ENCODE results near the gene ATP4B. TPM values are rescaled to one million over a fixed set of nuclear protein-coding genes. Genes with fewer than 3 reads are reported as not detected.

Gene ATP4B
- total RNA-seq, 1 donor = not detected

DNA sequence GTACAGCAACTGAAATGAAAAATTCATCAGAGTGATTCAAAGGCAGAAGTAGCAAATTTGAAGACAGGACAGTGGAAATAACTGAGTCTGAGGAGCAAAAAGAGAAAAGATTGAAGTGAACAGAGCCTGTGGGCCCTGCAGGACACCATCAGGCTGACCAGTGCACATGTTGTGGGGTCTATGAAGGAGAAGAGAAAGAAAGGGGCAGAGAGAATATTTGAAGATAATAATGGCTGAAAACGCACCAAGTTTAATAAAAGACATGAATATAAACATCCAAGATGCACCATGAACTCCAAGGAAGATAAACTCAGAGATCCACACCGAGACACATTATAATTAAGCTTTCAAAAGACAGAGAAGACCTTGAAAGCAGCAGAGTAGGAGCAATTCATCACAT lies 15.4 kb downstream of the ATP4B start:
- TF ChIP-seq, protein P1, sequence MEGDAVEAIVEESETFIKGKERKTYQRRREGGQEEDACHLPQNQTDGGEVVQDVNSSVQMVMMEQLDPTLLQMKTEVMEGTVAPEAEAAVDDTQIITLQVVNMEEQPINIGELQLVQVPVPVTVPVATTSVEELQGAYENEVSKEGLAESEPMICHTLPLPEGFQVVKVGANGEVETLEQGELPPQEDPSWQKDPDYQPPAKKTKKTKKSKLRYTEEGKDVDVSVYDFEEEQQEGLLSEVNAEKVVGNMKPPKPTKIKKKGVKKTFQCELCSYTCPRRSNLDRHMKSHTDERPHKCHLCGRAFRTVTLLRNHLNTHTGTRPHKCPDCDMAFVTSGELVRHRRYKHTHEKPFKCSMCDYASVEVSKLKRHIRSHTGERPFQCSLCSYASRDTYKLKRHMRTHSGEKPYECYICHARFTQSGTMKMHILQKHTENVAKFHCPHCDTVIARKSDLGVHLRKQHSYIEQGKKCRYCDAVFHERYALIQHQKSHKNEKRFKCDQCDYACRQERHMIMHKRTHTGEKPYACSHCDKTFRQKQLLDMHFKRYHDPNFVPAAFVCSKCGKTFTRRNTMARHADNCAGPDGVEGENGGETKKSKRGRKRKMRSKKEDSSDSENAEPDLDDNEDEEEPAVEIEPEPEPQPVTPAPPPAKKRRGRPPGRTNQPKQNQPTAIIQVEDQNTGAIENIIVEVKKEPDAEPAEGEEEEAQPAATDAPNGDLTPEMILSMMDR (IDR thresholded peaks at IDR 0.05; ENCODE audit: insufficient read depth, low read length) = no peak

DNA sequence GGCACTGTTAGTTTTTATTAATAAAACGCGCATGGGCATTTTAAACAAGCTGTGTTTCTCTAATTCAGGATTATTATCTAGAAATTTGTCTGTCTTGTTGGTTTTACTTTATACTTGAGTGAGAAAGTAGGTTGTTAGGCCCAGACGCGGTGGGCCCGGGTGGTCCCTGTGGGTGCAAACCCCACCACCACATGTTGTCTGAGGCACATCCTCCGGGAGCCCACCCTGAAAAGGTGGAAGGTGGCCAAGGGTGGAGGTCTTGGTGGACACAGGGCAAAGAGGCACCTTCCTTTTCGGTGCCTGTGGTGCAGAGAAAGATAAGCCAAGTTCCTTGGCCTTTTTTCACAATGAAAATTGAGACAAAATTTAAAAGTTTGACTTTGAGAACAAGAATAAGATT lies 16.6 kb downstream of the ATP4B start:
- DNase-seq (ENCODE audit: low read depth) = no peak
- TF ChIP-seq, protein P1 (IDR thresholded peaks at IDR 0.05; ENCODE audit: insufficient read depth, low read length) = no peak
- H3K4me3 ChIP-seq (ENCODE audit: low read depth, low read length) = no peak overlapping the region

More for the DNA sequence above, 15.4 kb downstream of the ATP4B start:
- no peak for DNase-seq (ENCODE audit: low read depth)
- no peak overlapping the region for H3K4me3 ChIP-seq (ENCODE audit: low read depth, low read length)

DNA sequence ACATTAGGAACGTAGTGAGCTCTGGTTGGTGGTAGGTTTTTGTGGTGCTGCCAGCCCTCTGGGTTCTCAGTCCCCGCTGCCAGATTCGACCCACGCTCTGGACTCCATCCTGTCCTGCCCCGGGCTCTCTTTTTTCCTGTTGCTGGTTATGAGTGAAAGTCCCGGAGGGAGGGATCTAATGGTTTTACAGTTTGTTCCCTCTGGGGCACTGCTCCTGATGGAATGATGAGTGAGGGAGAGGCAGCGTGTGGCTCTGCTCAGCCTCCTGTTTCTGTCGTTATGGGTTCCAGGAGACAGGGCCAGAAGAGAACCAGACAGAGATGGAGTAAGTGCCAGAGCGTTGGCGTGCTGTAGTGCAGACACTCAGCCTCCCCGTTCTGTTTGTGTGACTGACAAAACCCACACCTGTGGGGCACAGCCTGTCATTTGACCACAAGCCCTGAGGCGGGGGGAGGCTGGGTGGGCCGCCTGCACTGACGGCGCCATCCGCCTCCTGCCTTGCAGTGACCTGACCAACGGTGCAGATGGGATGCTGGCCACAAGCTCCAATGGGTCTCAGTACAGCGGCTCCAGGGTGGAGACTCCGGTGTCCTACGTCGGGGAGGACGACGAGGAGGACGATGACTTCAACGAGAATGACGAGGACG lies 18.3 kb downstream of the ATP4B start:
- no peak for DNase-seq (ENCODE audit: low read depth)
- H3K4me3 ChIP-seq (ENCODE audit: low read depth, low read length) = no peak overlapping the region
- TF ChIP-seq, protein P1 (IDR thresholded peaks at IDR 0.05; ENCODE audit: insufficient read depth, low read length) = no peak

DNA sequence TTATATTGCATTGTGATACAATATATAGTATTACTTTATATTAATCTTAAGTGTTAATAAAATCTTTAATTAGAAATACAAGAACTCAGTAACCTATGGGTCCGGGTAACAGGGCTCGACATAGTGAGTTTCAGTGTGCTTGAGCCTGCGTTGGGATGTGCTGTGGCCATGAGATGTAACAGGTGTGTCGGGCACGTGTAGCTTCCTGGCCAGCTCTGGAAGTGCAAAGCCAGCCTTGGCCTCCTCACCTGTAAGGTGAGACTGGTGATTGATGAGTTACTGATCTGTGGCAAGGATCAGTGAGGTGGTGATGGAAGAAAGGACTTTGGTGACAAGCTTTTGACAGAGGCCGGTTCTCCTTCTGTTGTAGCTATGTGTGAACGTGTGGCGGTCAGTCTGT lies 19.2 kb downstream of the ATP4B start:
- H3K4me3 ChIP-seq (ENCODE audit: low read depth, low read length) = no peak overlapping the region
- no peak for DNase-seq (ENCODE audit: low read depth)
- TF ChIP-seq, protein P1 (IDR thresholded peaks at IDR 0.05; ENCODE audit: insufficient read depth, low read length) = no peak

- TF ChIP-seq, protein P1 (IDR thresholded peaks at IDR 0.05; ENCODE audit: insufficient read depth, low read length) = no peak
- no peak for DNase-seq (ENCODE audit: low read depth)
- no peak overlapping the region for H3K4me3 ChIP-seq (ENCODE audit: low read depth, low read length)
Measured at GRCh38 chr13:113638173-113638746, 19.7 kb downstream of the ATP4B start.

- H3K4me3 ChIP-seq (ENCODE audit: low read depth, low read length) = no peak overlapping the region
- DNase-seq (ENCODE audit: low read depth) = no peak
- TF ChIP-seq, protein P1 (IDR thresholded peaks at IDR 0.05; ENCODE audit: insufficient read depth, low read length) = no peak
Measured at GRCh38 chr13:113637262-113638160, 20.5 kb downstream of the ATP4B start.

Data from fibroblast of the aortic adventitia (primary cell).